ENCODE data around the gene DNAAF5.

DNA sequence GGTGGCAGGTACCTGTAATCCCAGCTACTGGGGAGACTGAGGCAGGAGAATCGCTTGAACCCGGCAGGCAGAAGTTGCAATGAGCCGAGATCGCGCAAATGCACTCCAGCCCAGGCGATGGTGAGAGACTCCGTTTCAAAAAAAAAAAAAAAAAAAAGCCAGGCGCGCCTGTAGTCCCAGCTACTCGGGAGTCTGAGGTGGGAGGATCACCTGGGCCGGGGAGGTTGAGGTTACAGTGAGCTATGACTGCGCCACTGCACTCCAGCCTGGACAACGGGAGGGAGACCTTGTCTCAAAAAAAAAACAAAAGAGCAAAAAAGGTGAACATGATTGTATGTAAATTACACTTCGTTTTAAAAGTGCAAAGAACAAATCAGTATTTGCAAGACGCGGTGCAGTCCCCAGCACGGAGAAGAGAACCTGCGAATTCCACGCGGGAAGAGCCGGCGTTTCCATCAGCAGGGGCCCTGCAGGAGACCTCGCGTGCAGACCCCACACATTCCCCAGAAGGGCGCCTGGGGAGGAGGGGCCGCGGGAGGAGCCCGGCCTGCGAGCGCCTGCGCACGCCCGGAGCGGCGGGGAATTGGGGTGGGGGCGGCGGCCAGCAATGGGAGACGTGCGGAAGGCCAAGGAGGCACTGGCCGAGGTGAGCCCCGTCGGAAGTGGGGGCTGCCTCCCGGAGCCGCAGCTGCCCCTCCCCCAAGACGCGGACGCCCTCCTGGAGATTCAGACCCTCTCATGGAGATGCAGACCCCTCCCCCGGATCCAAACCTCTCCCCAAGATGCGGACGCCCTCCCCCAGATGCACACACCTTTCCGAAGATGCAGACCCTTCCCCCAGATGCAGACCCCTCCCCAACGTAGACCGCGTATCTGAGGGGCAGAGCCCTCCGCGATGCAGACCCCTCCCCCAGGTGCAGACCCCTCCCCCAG is 89.1 kb downstream of the DNAAF5 start:
- TF ChIP-seq, protein P1, sequence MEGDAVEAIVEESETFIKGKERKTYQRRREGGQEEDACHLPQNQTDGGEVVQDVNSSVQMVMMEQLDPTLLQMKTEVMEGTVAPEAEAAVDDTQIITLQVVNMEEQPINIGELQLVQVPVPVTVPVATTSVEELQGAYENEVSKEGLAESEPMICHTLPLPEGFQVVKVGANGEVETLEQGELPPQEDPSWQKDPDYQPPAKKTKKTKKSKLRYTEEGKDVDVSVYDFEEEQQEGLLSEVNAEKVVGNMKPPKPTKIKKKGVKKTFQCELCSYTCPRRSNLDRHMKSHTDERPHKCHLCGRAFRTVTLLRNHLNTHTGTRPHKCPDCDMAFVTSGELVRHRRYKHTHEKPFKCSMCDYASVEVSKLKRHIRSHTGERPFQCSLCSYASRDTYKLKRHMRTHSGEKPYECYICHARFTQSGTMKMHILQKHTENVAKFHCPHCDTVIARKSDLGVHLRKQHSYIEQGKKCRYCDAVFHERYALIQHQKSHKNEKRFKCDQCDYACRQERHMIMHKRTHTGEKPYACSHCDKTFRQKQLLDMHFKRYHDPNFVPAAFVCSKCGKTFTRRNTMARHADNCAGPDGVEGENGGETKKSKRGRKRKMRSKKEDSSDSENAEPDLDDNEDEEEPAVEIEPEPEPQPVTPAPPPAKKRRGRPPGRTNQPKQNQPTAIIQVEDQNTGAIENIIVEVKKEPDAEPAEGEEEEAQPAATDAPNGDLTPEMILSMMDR (IDR thresholded peaks at IDR 0.05) = no peak
- no peak for TF ChIP-seq ZFX (IDR thresholded peaks at IDR 0.05; ENCODE audit: borderline replicate concordance)
